Neural progenitor cell (in vitro differentiated cells): ENCODE results near the gene EPHB1. TPM values are rescaled to one million over a fixed set of nuclear protein-coding genes. Genes with fewer than 3 reads are reported as not detected.

Source experiments
- DNase-seq: peaks from one replicate; pipeline ENCODE4 v3.0.0-alpha.2; 2016; ENCODE audit warnings: low spot score
- H2AFZ ChIP-seq: fragments of 200-600 bp; sonication (generic); replicated peaks from 2 replicates; pipeline ENCODE4 v1.6.1; 2016; ENCODE audit warnings: antibody characterized with exemption
- H3F3A ChIP-seq: fragments of 200-600 bp; sonication (generic); 2 replicates; pipeline ENCODE4 v1.6.1; 2016; ENCODE audit warnings: antibody characterized with exemption, low read depth
- H3K27ac ChIP-seq: fragments of 200-600 bp; sonication (generic); 2 replicates; pipeline ENCODE4 v1.5.1; 2016; ENCODE audit warnings: mild to moderate bottlenecking
- H3K27me3 ChIP-seq: fragments of 200-600 bp; sonication (generic); 2 replicates; pipeline ENCODE4 v1.6.1; 2016; ENCODE audit warnings: mild to moderate bottlenecking, moderate library complexity
- H3K36me3 ChIP-seq: fragments of 200-600 bp; sonication (generic); 2 replicates; pipeline ENCODE4 v1.5.1; 2016
- H3K4me1 ChIP-seq: fragments of 200-600 bp; sonication (generic); 2 replicates; pipeline ENCODE4 v1.6.1; 2016; ENCODE audit warnings: mixed run types
- H3K4me2 ChIP-seq: fragments of 200-600 bp; sonication (generic); 2 replicates; pipeline ENCODE4 v1.6.1; 2016
- H3K4me3 ChIP-seq: fragments of 200-600 bp; sonication (generic); 2 replicates; pipeline ENCODE4 v1.5.1; 2016
- H3K79me2 ChIP-seq: fragments of 200-600 bp; sonication (generic); 2 replicates; pipeline ENCODE4 v1.6.1; 2016; ENCODE audit warnings: low read depth
- H3K9ac ChIP-seq: fragments of 200-600 bp; sonication (generic); 2 replicates; pipeline ENCODE4 v1.6.1; 2016
- H3K9me3 ChIP-seq: fragments of 200-600 bp; sonication (generic); 2 replicates; pipeline ENCODE4 v1.5.1; 2016; ENCODE audit warnings: low read depth
- H4K20me1 ChIP-seq: fragments of 200-600 bp; sonication (generic); 2 replicates; pipeline ENCODE4 v1.6.1; 2016; ENCODE audit warnings: low read depth
- H3K27ac Mint-ChIP-seq: 3 replicates; pipeline ENCODE4 v1.8.0; 2021; ENCODE audit warnings: mixed read lengths
- H3K27me3 Mint-ChIP-seq: 2 replicates; pipeline ENCODE4 v1.8.0; 2022; ENCODE audit warnings: low read depth, mild to moderate bottlenecking, inconsistent platforms, moderate library complexity, mixed read lengths; ENCODE audit not compliant: insufficient read depth
- H3K36me3 Mint-ChIP-seq: 3 replicates; pipeline ENCODE4 v1.8.0; 2021; ENCODE audit warnings: mixed read lengths
- H3K4me1 Mint-ChIP-seq: 3 replicates; pipeline ENCODE4 v1.8.0; 2021; ENCODE audit warnings: mixed read lengths
- H3K4me3 Mint-ChIP-seq: 3 replicates; pipeline ENCODE4 v1.8.0; 2021; ENCODE audit warnings: mild to moderate bottlenecking, moderate library complexity, mixed read lengths
- H3K9me3 Mint-ChIP-seq: 3 replicates; pipeline ENCODE4 v1.8.0; 2020; ENCODE audit warnings: mixed read lengths
- CTCF ChIP-seq: fragments of 200-600 bp; sonication (generic); IDR thresholded peaks from 2 replicates; pipeline ENCODE4 v1.5.1; 2017; ENCODE audit warnings: antibody characterized with exemption, mild to moderate bottlenecking
- EZH2 ChIP-seq: fragments of 200-600 bp; sonication (generic); IDR thresholded peaks from 2 replicates; pipeline ENCODE4 v1.6.1; 2017; ENCODE audit warnings: antibody characterized with exemption, mild to moderate bottlenecking, moderate library complexity
- EZH2phosphoT487 ChIP-seq: fragments of 200-600 bp; sonication (generic); IDR thresholded peaks from 2 replicates; pipeline ENCODE4 v1.6.1; 2017; ENCODE audit warnings: antibody characterized with exemption
- total RNA-seq: library from RNA; depleted of rRNA; stranded (reverse); fragments of >200 nt; gene quantifications from 2 replicates; pipeline ENCODE4 v1.2.3, GENCODE V29; 2015; ENCODE audit warnings: low replicate concordance

Gene EPHB1
- total RNA-seq, 1 donor from 2014 or later: 9.1 TPM

GRCh38 chr3:134898181-134898754 lies 103.2 kb downstream of the EPHB1 start:
- Histone ChIP-seq H4K20me1 (peaks cover 13% of the 10 kb centered on the region), H3K4me3 (no peak overlapping the region), H3K79me2 (no peaks in the 10 kb centered on the region), H2AFZ (no peak overlapping the region), H3K9ac (no peak overlapping the region), H3K4me1 (peaks cover 12% of the 10 kb centered on the region), H3K27me3 (no peaks in the 10 kb centered on the region), H3F3A (no peaks in the 10 kb centered on the region), H3K4me2 (no peak overlapping the region), H3K9me3 (no peaks in the 10 kb centered on the region), H3K36me3 (no peaks in the 10 kb centered on the region), H3K27ac (no peak overlapping the region)
- DNase-seq: no peak
- Mint-ChIP-seq H3K9me3 (no peaks in the 10 kb centered on the region), H3K4me3 (no peak overlapping the region), H3K36me3 (no peaks in the 10 kb centered on the region), H3K27ac (no peak overlapping the region), H3K4me1 (no peaks in the 10 kb centered on the region), H3K27me3 (peaks cover 2% of the 10 kb centered on the region)
- TF ChIP-seq EZH2 (no peak), EZH2phosphoT487 (no peak), CTCF (no peak)

GRCh38 chr3:134899786-134900185 lies 104.7 kb downstream of the EPHB1 start:
- TF ChIP-seq CTCF: no peak
- peaks cover 24% of the 10 kb centered on the region for H4K20me1 ChIP-seq
- H3K36me3 ChIP-seq: no peaks in the 10 kb centered on the region
- H3K4me2 ChIP-seq: no peak overlapping the region
- H3K9me3 ChIP-seq: no peaks in the 10 kb centered on the region
- no peaks in the 10 kb centered on the region for H3K27me3 Mint-ChIP-seq
- no peaks in the 10 kb centered on the region for H3K36me3 Mint-ChIP-seq
- peaks cover 12% of the 10 kb centered on the region for H3K4me1 Mint-ChIP-seq
- no peak overlapping the region for H3K4me3 Mint-ChIP-seq
- no peaks in the 10 kb centered on the region for H3F3A ChIP-seq
- no peak overlapping the region for H3K9ac ChIP-seq
- no peak for DNase-seq
- no peak overlapping the region for H2AFZ ChIP-seq
- H3K4me1 ChIP-seq: peaks cover 9% of the 10 kb centered on the region
- H3K9me3 Mint-ChIP-seq: no peaks in the 10 kb centered on the region
- H3K4me3 ChIP-seq: no peak overlapping the region
- H3K27ac ChIP-seq: no peak overlapping the region
- no peak overlapping the region for H3K27ac Mint-ChIP-seq
- no peaks in the 10 kb centered on the region for H3K79me2 ChIP-seq
- no peaks in the 10 kb centered on the region for H3K27me3 ChIP-seq

- peaks cover 10% of the 10 kb centered on the region for H3K4me1 ChIP-seq
- DNase-seq: no peak
- no peaks in the 10 kb centered on the region for H3F3A ChIP-seq
- no peaks in the 10 kb centered on the region for H3K27me3 ChIP-seq
- Mint-ChIP-seq H3K36me3 (no peaks in the 10 kb centered on the region), H3K4me1 (peaks cover 18% of the 10 kb centered on the region), H3K4me3 (no peak overlapping the region), H3K27me3 (no peaks in the 10 kb centered on the region), H3K9me3 (no peaks in the 10 kb centered on the region), H3K27ac (peak overlapping the region; percentile 15)
- H3K36me3 ChIP-seq: no peaks in the 10 kb centered on the region
- no peaks in the 10 kb centered on the region for H3K9me3 ChIP-seq
- no peak overlapping the region for H3K4me3 ChIP-seq
- TF ChIP-seq EZH2phosphoT487 (no peak), EZH2 (no peak), CTCF (no peak)
- H3K79me2 ChIP-seq: no peaks in the 10 kb centered on the region
- H3K4me2 ChIP-seq: no peak overlapping the region
- H3K27ac ChIP-seq: no peak overlapping the region
- peaks cover 30% of the 10 kb centered on the region for H4K20me1 ChIP-seq
- H2AFZ ChIP-seq: no peak overlapping the region
- no peak overlapping the region for H3K9ac ChIP-seq
These were observed 105.4 kb downstream of the EPHB1 start for GRCh38 chr3:134900482-134900881.
